GM12875 (cell line): ENCODE measurements around the gene MOGAT2.

Experiments
- H3K4me3 ChIP-seq: one replicate; pipeline ENCODE4 v1.5.1; 2011; ENCODE audit warnings: low read depth, low read length, control low read depth
- CTCF ChIP-seq: IDR thresholded peaks from 2 replicates; pipeline ENCODE4 v1.5.1; 2011; ENCODE audit warnings: low read depth, mild to moderate bottlenecking, control low read depth, inconsistent platforms, low read length, moderate library complexity, borderline replicate concordance; ENCODE audit not compliant: insufficient read depth

Gene MOGAT2

GRCh38 chr11:75705541-75705940 lies 12.1 kb upstream of the MOGAT2 start:
- H3K4me3 ChIP-seq = no peak overlapping the region

DNA sequence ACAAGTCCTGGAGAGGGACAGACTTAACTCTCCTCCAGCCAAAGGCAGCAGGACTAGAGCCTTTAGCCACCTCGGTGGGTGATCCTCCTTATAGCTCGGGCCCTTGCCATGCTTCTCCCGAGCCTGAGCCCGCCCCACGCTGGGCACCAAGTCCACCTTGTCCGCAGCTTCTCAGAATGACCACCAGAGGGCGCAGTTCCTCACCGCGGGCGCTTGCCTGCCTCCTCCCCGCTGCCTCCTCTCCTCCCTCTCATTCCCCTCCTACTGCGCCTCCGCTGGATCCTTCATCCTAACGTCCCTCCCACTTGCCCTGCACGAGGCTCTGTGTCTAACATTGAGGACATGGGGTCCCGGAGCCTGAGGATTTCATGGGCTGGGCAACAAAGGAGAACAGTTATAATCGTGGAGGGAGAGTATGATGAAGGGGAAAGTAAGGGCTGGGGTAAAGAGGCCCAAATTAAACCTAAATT lies 11.3 kb upstream of the MOGAT2 start:
- H3K4me3 ChIP-seq = no peak overlapping the region
- peak; percentile 94 for TF ChIP-seq CTCF

More at GRCh38 chr11:75705541-75705940, 12.1 kb upstream of the MOGAT2 start:
- TF ChIP-seq CTCF = no peak

DNA sequence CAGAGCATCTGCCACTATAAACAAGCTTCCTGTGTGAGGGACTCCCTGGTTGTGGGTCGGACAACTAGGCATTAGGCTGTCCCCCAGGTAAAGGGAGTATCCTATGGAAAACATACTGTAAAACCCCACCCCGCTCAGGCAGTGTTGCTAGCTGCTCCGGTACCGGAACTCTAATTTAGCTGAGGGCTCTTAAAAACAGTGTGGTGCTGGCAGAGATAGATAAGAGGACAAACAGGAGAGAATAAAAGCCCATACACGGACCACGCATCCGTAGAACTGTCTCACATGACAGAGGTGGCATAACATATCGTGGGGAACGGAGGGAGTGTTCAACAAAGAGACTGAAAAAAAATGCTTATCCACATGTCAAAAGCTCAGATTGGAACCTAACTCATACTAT lies 3.4 kb upstream of the MOGAT2 start:
- no peak for TF ChIP-seq CTCF
- H3K4me3 ChIP-seq = no peak overlapping the region

DNA sequence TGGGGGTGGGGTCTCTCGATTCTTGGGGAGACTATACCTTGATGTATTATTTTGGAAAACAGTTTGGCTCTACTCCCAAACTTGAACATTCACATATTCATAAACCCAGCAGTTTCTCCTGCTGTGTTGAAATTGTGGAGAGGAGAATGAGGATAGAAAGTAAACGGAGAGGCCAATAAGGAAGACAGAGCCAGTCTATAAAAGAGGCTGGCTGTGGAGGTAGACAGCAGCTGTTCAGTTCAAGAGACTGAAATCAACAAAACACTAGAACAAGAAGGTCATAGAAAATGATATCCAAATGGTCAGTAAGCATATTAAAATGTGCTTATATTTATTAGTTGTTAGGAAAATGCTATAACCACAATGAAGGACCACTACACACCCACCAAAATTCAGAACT lies 1.9 kb upstream of the MOGAT2 start:
- H3K4me3 ChIP-seq = no peak overlapping the region
- TF ChIP-seq CTCF = no peak

- no peak for TF ChIP-seq CTCF
- no peak overlapping the region for H3K4me3 ChIP-seq
These were observed 979 bp upstream of the MOGAT2 start for GRCh38 chr11:75716659-75717058.

- no peak for TF ChIP-seq CTCF
These were observed 1.0 kb downstream of the MOGAT2 start for GRCh38 chr11:75718419-75719339.

DNA sequence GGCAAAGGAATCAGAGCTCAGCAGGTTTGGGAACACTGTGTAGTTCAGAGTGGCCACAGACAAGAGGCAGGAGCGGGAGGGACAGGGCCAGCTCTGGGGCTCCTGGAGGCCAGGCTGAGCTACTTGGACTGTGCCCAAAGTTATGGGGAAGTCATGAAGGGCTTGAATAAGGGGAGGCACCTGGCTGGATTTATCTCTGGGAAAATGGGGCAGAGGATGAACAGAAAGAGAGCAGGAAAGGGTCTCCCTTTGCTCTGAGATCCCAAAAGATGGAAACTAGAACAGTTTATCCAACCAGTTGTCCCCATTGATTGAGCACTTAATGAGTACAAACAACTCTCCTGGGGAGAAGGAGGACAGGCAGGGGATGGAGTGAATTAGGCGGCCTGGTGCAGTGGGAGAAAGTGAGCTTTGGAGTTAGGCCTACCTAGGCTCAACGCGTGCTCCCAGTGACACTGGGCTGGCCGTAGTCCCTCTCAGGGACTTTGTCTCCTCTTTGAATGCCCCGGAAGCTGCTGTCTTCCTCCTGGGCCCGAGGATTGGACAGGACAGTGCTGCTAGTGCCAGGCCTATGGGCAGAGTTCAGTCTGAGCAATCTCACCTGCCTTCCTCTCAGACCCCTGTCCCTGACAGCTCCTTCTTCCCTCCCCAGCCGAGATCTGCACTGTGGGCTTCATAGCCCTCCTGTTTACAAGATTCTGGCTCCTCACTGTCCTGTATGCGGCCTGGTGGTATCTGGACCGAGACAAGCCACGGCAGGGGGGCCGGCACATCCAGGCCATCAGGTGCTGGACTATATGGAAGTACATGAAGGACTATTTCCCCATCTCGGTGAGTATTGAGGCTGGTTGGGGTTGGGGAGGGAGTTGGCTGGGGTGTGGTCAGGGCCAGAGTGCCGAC lies 2.0 kb downstream of the MOGAT2 start:
- no peak for TF ChIP-seq CTCF
- H3K4me3 ChIP-seq = no peak overlapping the region

More at GRCh38 chr11:75718419-75719339, 1.0 kb downstream of the MOGAT2 start:
- H3K4me3 ChIP-seq = no peak overlapping the region
